IMR-90 (cell line): ENCODE measurements around the gene PXK. TPM values are rescaled to one million over a fixed set of nuclear protein-coding genes. Genes with fewer than 3 reads are reported as not detected.

Experiments
- ATAC-seq: fragments of 200-7000 bp; cut with Tn5 transposase; 2 replicates; pipeline ENCODE4 v1.9.1; 2020; ENCODE audit warnings: low read depth, mild to moderate bottlenecking, moderate library complexity
- BruUV-seq: library from RNA; stranded (reverse); fragments of 400-500 nt; replicated peaks from 2 replicates; lab custom pipeline; 2021; lab: Mats Ljungman, UMichigan
- CTCF ChIA-PET: fragments of 300-600 bp; formaldehyde crosslinking; extraction: SDS; loops from one replicate; lab custom pipeline; 2021; ENCODE audit warnings: antibody characterized with exemption; lab: Yijun Ruan, JAX
- POLR2A ChIA-PET: fragments of 300-600 bp; sonication (Branson Sonifier 250); formaldehyde crosslinking; loops from one replicate; lab custom pipeline; 2022; ENCODE audit warnings: antibody characterized with exemption; ENCODE audit not compliant: unreplicated experiment; lab: Charles Lee
- DNase-seq: peaks from one replicate; pipeline ENCODE4 v3.0.0; 2013
- H2AFZ ChIP-seq: replicated peaks from 2 replicates; pipeline ENCODE3; 2013; ENCODE audit warnings: low read length, mild to moderate bottlenecking; ENCODE audit not compliant: poor library complexity
- H2AK5ac ChIP-seq: 2 replicates; pipeline ENCODE4 v1.6.1; 2013; ENCODE audit warnings: low read depth, low read length, inconsistent platforms
- H2AK9ac ChIP-seq: replicated peaks from 2 replicates; pipeline ENCODE3; 2013; ENCODE audit warnings: mild to moderate bottlenecking, low read depth, low read length, moderate library complexity; ENCODE audit not compliant: poor library complexity
- H2BK120ac ChIP-seq: 2 replicates; pipeline ENCODE4 v1.6.1; 2013; ENCODE audit warnings: low read depth, low read length, inconsistent platforms
- H2BK15ac ChIP-seq: 3 replicates; pipeline ENCODE4 v1.6.1; 2013; ENCODE audit warnings: low read depth, low read length, inconsistent platforms
- H2BK20ac ChIP-seq: 2 replicates; pipeline ENCODE4 v1.6.1; 2013; ENCODE audit warnings: low read depth, mild to moderate bottlenecking, inconsistent platforms, low read length, moderate library complexity
- H2BK5ac ChIP-seq: 2 replicates; pipeline ENCODE4 v1.6.1; 2013; ENCODE audit warnings: mild to moderate bottlenecking, low read depth, low read length, inconsistent platforms; ENCODE audit not compliant: poor library complexity, severe bottlenecking
- H3K14ac ChIP-seq: replicated peaks from 2 replicates; pipeline ENCODE4 v1.6.1; 2013; ENCODE audit warnings: low read depth, low read length, inconsistent platforms
- H3K18ac ChIP-seq: 2 replicates; pipeline ENCODE4 v1.6.1; 2013; ENCODE audit warnings: low read depth, low read length, control low read depth
- H3K23ac ChIP-seq: 2 replicates; pipeline ENCODE4 v1.6.1; 2013; ENCODE audit warnings: low read depth, low read length, inconsistent platforms
- H3K27ac ChIP-seq: 2 replicates; pipeline ENCODE4 v1.5.1; 2013; ENCODE audit warnings: mild to moderate bottlenecking, control low read depth, low read length; ENCODE audit not compliant: insufficient read depth
- H3K27me3 ChIP-seq: 2 replicates; pipeline ENCODE4 v1.6.1; 2013; ENCODE audit warnings: low read length; ENCODE audit not compliant: control insufficient read depth, insufficient read depth
- H3K36me3 ChIP-seq: 2 replicates; pipeline ENCODE4 v1.6.1; 2013; ENCODE audit warnings: low read length, mixed read lengths; ENCODE audit not compliant: control insufficient read depth, insufficient read depth
- H3K4ac ChIP-seq: 2 replicates; pipeline ENCODE4 v1.6.1; 2013; ENCODE audit warnings: low read depth, low read length, inconsistent platforms
- H3K4me1 ChIP-seq: 2 replicates; pipeline ENCODE4 v1.6.1; 2013; ENCODE audit warnings: low read length, mixed read lengths; ENCODE audit not compliant: control insufficient read depth, insufficient read depth
- H3K4me2 ChIP-seq: 2 replicates; pipeline ENCODE4 v1.6.1; 2013; ENCODE audit warnings: low read depth, mild to moderate bottlenecking, control low read depth, low read length, moderate library complexity
- H3K4me3 ChIP-seq: 2 replicates; pipeline ENCODE4 v1.5.1; 2013; ENCODE audit warnings: low read depth, mild to moderate bottlenecking, control low read depth, low read length, moderate library complexity; ENCODE audit not compliant: insufficient read depth
- H3K56ac ChIP-seq: 2 replicates; pipeline ENCODE4 v1.6.1; 2013; ENCODE audit warnings: low read length, inconsistent platforms; ENCODE audit not compliant: insufficient read depth; ENCODE audit errors: extremely low read depth
- H3K79me1 ChIP-seq, 2 experiments: 2 replicates each; pipeline ENCODE4 v1.6.1; 2013; ENCODE audit warnings: low read length in 2 of 2, inconsistent platforms in 1 of 2, low read depth in 1 of 2
- H3K9ac ChIP-seq: 2 replicates; pipeline ENCODE4 v1.6.1; 2013; ENCODE audit warnings: low read depth, low read length, control low read depth
- H3K9me1 ChIP-seq: 2 replicates; pipeline ENCODE4 v1.6.1; 2013; ENCODE audit warnings: low read length, inconsistent platforms; ENCODE audit not compliant: insufficient read depth
- H3K9me3 ChIP-seq: 2 replicates; pipeline ENCODE4 v1.6.1; 2013; ENCODE audit warnings: low read length; ENCODE audit not compliant: control insufficient read depth, insufficient read depth
- H4K20me1 ChIP-seq: 2 replicates; pipeline ENCODE4 v1.6.1; 2013; ENCODE audit warnings: low read length, inconsistent platforms; ENCODE audit not compliant: insufficient read depth
- H4K5ac ChIP-seq: 2 replicates; pipeline ENCODE4 v1.6.1; 2013; ENCODE audit warnings: mild to moderate bottlenecking, low read depth, low read length, control low read depth
- H4K8ac ChIP-seq, 2 experiments: 2 replicates each; pipeline ENCODE4 v1.6.1; 2013; ENCODE audit warnings: low read depth in 2 of 2, low read length in 2 of 2, control low read depth in 1 of 2, inconsistent platforms in 1 of 2
- H4K91ac ChIP-seq: 2 replicates; pipeline ENCODE4 v1.6.1; 2013; ENCODE audit warnings: low read depth, low read length, inconsistent platforms; ENCODE audit not compliant: insufficient read depth
- CEBPB ChIP-seq: IDR thresholded peaks from 2 replicates; pipeline ENCODE4 v1.6.1; 2012; ENCODE audit warnings: low read depth, low read length, improper control_type of control experiment
- ELK1 ChIP-seq: fragments of 150-350 bp; IDR thresholded peaks from 2 replicates; pipeline ENCODE4 v1.6.1; 2016; ENCODE audit warnings: low read depth, mild to moderate bottlenecking, low read length, moderate library complexity, borderline replicate concordance
- MAFK ChIP-seq: IDR thresholded peaks from 2 replicates; pipeline ENCODE4 v1.6.1; 2012; ENCODE audit warnings: low read depth, low read length, improper control_type of control experiment
- MXI1 ChIP-seq: IDR thresholded peaks from 2 replicates; pipeline ENCODE4 v1.6.1; 2012; ENCODE audit warnings: low read depth, mild to moderate bottlenecking, low read length, moderate library complexity, borderline replicate concordance
- NFE2L2 ChIP-seq: fragments of 150-350 bp; IDR thresholded peaks from 2 replicates; pipeline ENCODE4 v1.6.1; 2016; ENCODE audit warnings: low read depth, mild to moderate bottlenecking, low read length
- POLR2A ChIP-seq: IDR thresholded peaks from 2 replicates; pipeline ENCODE4 v1.6.1; 2012; ENCODE audit warnings: mild to moderate bottlenecking, low read depth, low read length
- RCOR1 ChIP-seq: IDR thresholded peaks from 2 replicates; pipeline ENCODE4 v1.6.1; 2012; ENCODE audit warnings: mild to moderate bottlenecking, low read length, improper control_type of control experiment; ENCODE audit not compliant: insufficient replicate concordance
- RFX5 ChIP-seq: IDR thresholded peaks from 2 replicates; pipeline ENCODE4 v1.8.0; 2012; ENCODE audit warnings: low read depth, mild to moderate bottlenecking, low read length, moderate library complexity
- USF2 ChIP-seq: fragments of 150-350 bp; IDR thresholded peaks from 2 replicates; pipeline ENCODE4 v1.6.1; 2017; ENCODE audit warnings: mild to moderate bottlenecking, antibody characterized with exemption, low read length, low read depth
- WGBS, 2 experiments: methylation state at CpG; one replicate each; pipeline versions ENCODE4 v1.1.5 to v1.1.7; 2013; ENCODE audit warnings: missing lambda C conversion rate in 2 of 2; ENCODE audit not compliant: insufficient read length in 1 of 2; ENCODE audit errors: extremely low coverage in 2 of 2; 5-methylcytosine and 5-hydroxymethylcytosine counted together
- dilution Hi-C: fragments of 300-500 bp; cut with HindIII; formaldehyde crosslinking; loops from one replicate; pipeline ENCODE4 v1.14.3; 2018; ENCODE audit warnings: low sequenced_read_pairs; ENCODE audit not compliant: unreplicated experiment
- in situ Hi-C: fragments of 300-500 bp; cut with MboI; formaldehyde crosslinking; loops from 3 replicates; pipeline ENCODE4 v1.14.3; 2019; ENCODE audit warnings: low sequenced_read_pairs, inconsistent platforms, mixed read lengths
- intact Hi-C: fragments of 100-400 bp; cut with micrococcal nuclease; formaldehyde crosslinking; loops from 2 replicates; pipeline ENCODE4 v1.10.0; 2022
- polyA plus RNA-seq, 3 experiments: library from polyadenylated mRNA; depleted of rRNA; stranded (reverse); fragments of >200 nt; gene quantifications; 2 replicates each; pipeline ENCODE4 v1.2.3, GENCODE V29; 2012; ENCODE audit warnings: low replicate concordance in 1 of 3
- total RNA-seq: library from RNA; depleted of rRNA; stranded (reverse); fragments of >200 nt; gene quantifications from 2 replicates; pipeline ENCODE4 v1.2.3, GENCODE V29; 2012

PXK gene
- total and polyA plus RNA-seq, 2 of the 4 experiments (the other 2 are of a cell fraction), result 14.3 to 17.7 TPM

- H3K36me3 ChIP-seq, result peaks cover 9% of the 10 kb centered on the region; the same call in 1 of the 2 replicates
- WGBS, 2 experiments, result 100% methylated on average over 1 of the region's 4 CpGs; no CpG with 5 or more reads in 1 of the 2 experiments
- in situ Hi-C loops (no loop called here), intact Hi-C loops (no loop called here), dilution Hi-C loops (no loop called here)
- no peak overlapping the region for H2BK5ac ChIP-seq
- H2BK120ac ChIP-seq, result no peak overlapping the region
- H4K91ac ChIP-seq, result no peak overlapping the region
- no peak overlapping the region for H3K4me3 ChIP-seq
- H4K20me1 ChIP-seq, result peaks cover 21% of the 10 kb centered on the region; the same call in 1 of the 2 replicates
- no peak overlapping the region for H3K4me2 ChIP-seq
- H2AK9ac ChIP-seq, result no peak overlapping the region
- no peak overlapping the region for H2AFZ ChIP-seq
- H3K18ac ChIP-seq, result no peak overlapping the region
- no peak overlapping the region for H4K5ac ChIP-seq
- no peak overlapping the region for H3K23ac ChIP-seq
- no peak for TF ChIP-seq MAFK
- TF ChIP-seq CEBPB, result no peak
- TF ChIP-seq RFX5, result no peak
- TF ChIP-seq ELK1, result no peak
- TF ChIP-seq RCOR1, result no peak
- TF ChIP-seq NFE2L2, result no peak
- no peak for TF ChIP-seq MXI1
- no peak for TF ChIP-seq USF2
- TF ChIP-seq POLR2A, result no peak
- H3K4ac ChIP-seq, result no peak overlapping the region
- no peak overlapping the region for H3K14ac ChIP-seq
- no TSS peak for BruUV-seq
- H3K9me3 ChIP-seq, result no peaks in the 10 kb centered on the region
- no peak overlapping the region for H2AK5ac ChIP-seq
- no peak overlapping the region for H2BK20ac ChIP-seq
- peaks cover 47 to 70% of the 10 kb centered on the region in 2 experiments for H3K79me1 ChIP-seq
- H3K9ac ChIP-seq, result no peak overlapping the region
- no peaks in the 10 kb centered on the region for H3K27me3 ChIP-seq
- no peak overlapping the region for H3K27ac ChIP-seq
- ChIA-PET CTCF (interaction anchor here (1.2 kb wide), 1 partner anchor 9 kb away, joined by 4 read pairs; no protein-coding TSS in a partner anchor), POLR2A (no interaction called here)
- H3K4me1 ChIP-seq, result peaks cover 16% of the 10 kb centered on the region
- no peak overlapping the region for H4K8ac ChIP-seq
- ATAC-seq, result no peak
- no peak overlapping the region for H2BK15ac ChIP-seq
- H3K56ac ChIP-seq, result no peak overlapping the region
- DNase-seq, result no peak
- peaks cover 25% of the 10 kb centered on the region for H3K9me1 ChIP-seq
Measured at GRCh38 chr3:58345457-58345856, 12.8 kb downstream of the PXK start.
